Measurements from ENCODE around the gene VPS37D. TPM values are rescaled to one million over a fixed set of nuclear protein-coding genes. Genes with fewer than 3 reads are reported as not detected.
"Not testable (repeated sequence)": the region's sequence is repeated elsewhere in the genome, so short reads cannot be mapped to it uniquely, and the experiment has no call there.

Gene VPS37D
- total RNA-seq, 1 donor from 2014 or later = 12.2 TPM

DNA sequence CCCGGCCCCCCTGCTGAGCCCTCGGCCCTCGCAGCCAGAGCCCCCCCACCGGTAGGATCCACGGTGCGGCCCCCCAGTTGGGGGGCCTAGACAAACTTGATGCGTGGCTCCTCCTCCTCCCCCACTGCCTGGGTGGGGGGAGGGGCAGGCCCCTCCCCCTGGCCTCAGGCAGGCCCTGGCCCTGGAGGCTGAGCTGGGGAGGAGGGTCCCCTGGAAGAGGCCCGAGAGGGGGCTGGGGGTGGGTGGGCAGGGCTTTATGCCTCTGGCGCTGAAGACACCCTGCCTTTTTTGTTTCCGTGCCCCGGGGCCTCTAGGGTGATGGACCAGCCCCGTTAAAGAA, 3.7 kb downstream of the VPS37D start:
- no peak overlapping the region for H3K4me3 ChIP-seq (ENCODE audit: low read depth, low read length)
- TF ChIP-seq CTCF (conservative IDR thresholded peaks at IDR 0.05; ENCODE audit: low read depth, low read length) = no peak
- no peak for DNase-seq (ENCODE audit: low read depth)

DNA sequence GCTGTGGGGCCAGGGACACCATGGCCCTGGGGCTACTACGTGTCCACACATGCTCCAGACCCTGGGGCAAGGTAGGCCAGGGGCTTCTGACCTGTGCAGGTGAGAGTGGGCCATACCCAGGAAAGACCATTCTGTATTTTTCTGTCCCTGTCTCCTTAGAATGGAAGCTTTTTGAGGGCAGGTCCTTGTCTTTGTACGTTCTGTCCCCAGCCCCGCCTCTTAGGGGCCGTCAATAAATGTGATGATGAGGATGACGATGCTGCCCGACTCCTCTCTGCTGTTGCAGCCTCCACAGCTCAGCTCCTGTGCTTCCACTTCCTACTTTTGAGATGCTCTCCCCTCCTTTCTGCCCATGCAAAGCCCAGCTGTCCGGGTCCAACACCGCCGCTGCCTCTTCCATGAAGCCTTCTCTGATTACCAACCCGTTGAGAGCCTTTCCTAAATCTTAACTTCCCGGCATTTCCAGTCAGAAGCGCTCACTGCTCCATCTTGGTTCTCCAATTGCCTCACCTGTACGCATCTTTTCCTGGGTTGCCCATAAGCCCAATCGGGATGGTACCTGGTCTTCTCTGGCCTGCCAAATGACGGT, 4.3 kb downstream of the VPS37D start:
- no peak overlapping the region for H3K4me3 ChIP-seq (ENCODE audit: low read depth, low read length)
- no peak for DNase-seq (ENCODE audit: low read depth)
- TF ChIP-seq CTCF (conservative IDR thresholded peaks at IDR 0.05; ENCODE audit: low read depth, low read length) = no peak

- TF ChIP-seq CTCF (conservative IDR thresholded peaks at IDR 0.05; ENCODE audit: low read depth, low read length) = no peak
- H3K4me3 ChIP-seq (ENCODE audit: low read depth, low read length) = no peak overlapping the region
- no peak for DNase-seq (ENCODE audit: low read depth)
These were observed 7.0 kb downstream of the VPS37D start for GRCh38 chr7:73674468-73675124.

DNA sequence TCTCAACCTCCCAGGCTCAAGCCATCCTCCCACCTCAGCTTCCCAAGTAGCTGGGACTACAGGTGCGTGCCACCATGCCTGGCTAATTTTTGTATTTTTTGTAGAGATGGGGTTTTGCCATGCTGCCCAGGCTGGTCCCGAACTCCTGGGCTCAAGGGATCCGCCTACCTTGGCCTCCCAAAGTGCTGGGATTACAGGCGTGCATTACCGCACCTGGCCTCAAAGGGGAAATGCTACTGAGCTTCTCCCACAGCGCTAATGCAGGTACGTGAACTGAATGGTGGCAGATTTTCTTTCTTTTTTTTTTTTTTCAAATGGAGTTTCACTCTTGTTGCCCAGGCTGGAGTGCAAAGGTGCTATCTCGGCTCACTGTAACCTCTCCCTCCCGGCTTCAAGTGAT, 8.4 kb downstream of the VPS37D start:
- not testable (repeated sequence) for H3K4me3 ChIP-seq (ENCODE audit: low read depth, low read length); DNase-seq (ENCODE audit: low read depth)

- no peak for TF ChIP-seq CTCF (conservative IDR thresholded peaks at IDR 0.05; ENCODE audit: low read depth, low read length)
- DNase-seq (ENCODE audit: low read depth) = no peak
- no peak overlapping the region for H3K4me3 ChIP-seq (ENCODE audit: low read depth, low read length)
These were observed 11.2 kb downstream of the VPS37D start for GRCh38 chr7:73678862-73679261.

DNA sequence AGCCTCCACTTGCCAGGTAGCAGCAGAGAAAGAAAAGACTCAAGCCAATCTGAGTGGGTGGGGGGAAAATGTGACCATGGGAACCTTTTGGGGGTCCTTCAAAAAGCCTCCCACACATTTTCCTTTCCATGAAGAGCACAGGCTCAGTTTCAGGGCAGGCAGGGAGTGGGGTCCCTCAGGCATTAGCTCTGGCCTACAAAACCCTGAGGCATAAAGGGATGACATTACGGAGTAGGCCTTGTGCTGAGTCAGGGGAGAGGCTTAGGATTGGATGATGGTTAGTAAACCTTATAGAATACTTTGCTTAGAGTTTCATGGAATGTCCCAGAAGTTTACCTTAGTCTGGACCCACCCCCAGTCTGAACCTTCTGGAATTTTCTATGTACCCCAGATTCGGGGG, 12.1 kb downstream of the VPS37D start:
- no peak for DNase-seq (ENCODE audit: low read depth)
- no peak overlapping the region for H3K4me3 ChIP-seq (ENCODE audit: low read depth, low read length)

DNA sequence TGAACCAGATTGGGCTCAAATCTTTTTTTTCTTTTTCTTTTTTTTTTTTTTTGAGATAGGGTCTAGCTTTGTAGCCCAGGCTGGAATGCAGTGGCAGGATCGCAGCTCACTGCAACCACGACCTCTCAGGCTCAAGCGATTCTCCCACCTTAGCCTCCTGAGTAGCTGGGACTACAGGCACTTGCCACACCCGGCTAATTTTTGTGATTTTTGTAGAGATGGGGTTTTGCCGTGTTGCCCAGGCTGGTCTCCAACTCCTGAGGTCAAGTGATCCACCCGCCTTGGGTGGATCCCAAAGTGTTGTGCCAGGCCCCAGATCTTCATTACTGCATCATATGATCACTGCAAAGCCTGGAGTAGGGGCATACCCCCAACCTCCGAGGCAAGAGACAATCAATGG, 12.9 kb downstream of the VPS37D start:
- H3K4me3 ChIP-seq (ENCODE audit: low read depth, low read length) = peak overlapping the region; percentile 82
- no peak for DNase-seq (ENCODE audit: low read depth)
- TF ChIP-seq CTCF (conservative IDR thresholded peaks at IDR 0.05; ENCODE audit: low read depth, low read length) = no peak

More for the DNA sequence above, 12.1 kb downstream of the VPS37D start:
- TF ChIP-seq CTCF (conservative IDR thresholded peaks at IDR 0.05; ENCODE audit: low read depth, low read length) = no peak
